Activated CD8-positive, alpha-beta memory T cell treated with anti-CD3 and anti-CD28 coated beads, Interleukin-2, amount 50 U/mL, for 1 hour (primary cell): ENCODE data around the gene SETD1B.
A peak's percentile ranks its signal among the peaks of the same experiment; 100 is the strongest.
"Not testable (repeated sequence)": the region's sequence is repeated elsewhere in the genome, so short reads cannot be mapped to it uniquely, and the experiment has no call there.

Source experiments
- DNase-seq: peaks from one replicate; pipeline ENCODE4 v3.0.0-alpha.2; 2020; ENCODE audit errors: extremely low read depth

The SETD1B gene

GRCh38 chr12:121803861-121804416, at the start of gene SETD1B:
Gene SETD1B (plus strand): TSS chr12:121804009. CDS start chr12:121804738, 729 bp downstream.
- DNase-seq: no peak

GRCh38 chr12:121754836-121755235, 49.0 kb upstream of the SETD1B start:
- no peak for DNase-seq

- no peak for DNase-seq
Observed at GRCh38 chr12:121755591-121755990, 48.2 kb upstream of the SETD1B start.

GRCh38 chr12:121758536-121758935, 45.3 kb upstream of the SETD1B start:
- DNase-seq: not testable (repeated sequence)

- no peak for DNase-seq
Observed at GRCh38 chr12:121762269-121762668, 41.5 kb upstream of the SETD1B start.

GRCh38 chr12:121764808-121765207, 39.0 kb upstream of the SETD1B start:
- no peak for DNase-seq

GRCh38 chr12:121765573-121765972, 38.2 kb upstream of the SETD1B start:
- DNase-seq: no peak

- DNase-seq: no peak
Observed at GRCh38 chr12:121766290-121767039, 37.3 kb upstream of the SETD1B start.

GRCh38 chr12:121767525-121768016, 36.2 kb upstream of the SETD1B start:
- DNase-seq: no peak

GRCh38 chr12:121769297-121769830, 34.4 kb upstream of the SETD1B start:
- DNase-seq: no peak

GRCh38 chr12:121769831-121770301, 33.9 kb upstream of the SETD1B start:
- DNase-seq: no peak

- DNase-seq: no peak
Observed at GRCh38 chr12:121770388-121770787, 33.4 kb upstream of the SETD1B start.

- DNase-seq: no peak
Observed at GRCh38 chr12:121770813-121771625, 32.8 kb upstream of the SETD1B start.

GRCh38 chr12:121773011-121773777, 30.6 kb upstream of the SETD1B start:
- no peak for DNase-seq

- no peak for DNase-seq
Observed at GRCh38 chr12:121774968-121775474, 28.8 kb upstream of the SETD1B start.

- DNase-seq: no peak
Observed at GRCh38 chr12:121775501-121775900, 28.3 kb upstream of the SETD1B start.

GRCh38 chr12:121776190-121777098, 27.4 kb upstream of the SETD1B start:
- DNase-seq: peak; percentile 78

- DNase-seq: no peak
Observed at GRCh38 chr12:121778567-121779421, 25.0 kb upstream of the SETD1B start.

GRCh38 chr12:121779422-121779895, 24.4 kb upstream of the SETD1B start:
- DNase-seq: no peak
